Mononuclear cell (primary cell): ENCODE measurements around the gene SLC12A8. TPM values are rescaled to one million over a fixed set of nuclear protein-coding genes. Genes with fewer than 3 reads are reported as not detected.

ENCODE experiments used
- H3K27me3 ChIP-seq: 2 replicates; pipeline ENCODE4 v1.6.0; 2011; ENCODE audit warnings: low read length, control low read depth; ENCODE audit not compliant: insufficient read depth
- H3K4me1 ChIP-seq: 2 replicates; pipeline ENCODE4 v1.5.1; 2011; ENCODE audit warnings: mild to moderate bottlenecking, low read length, control low read depth; ENCODE audit not compliant: insufficient read depth
- H3K4me3 ChIP-seq: 2 replicates; pipeline ENCODE4 v1.5.1; 2011; ENCODE audit warnings: mild to moderate bottlenecking, low read length, moderate library complexity
- H3K9me3 ChIP-seq: 2 replicates; pipeline ENCODE4 v1.5.1; 2011; ENCODE audit warnings: low read depth, mild to moderate bottlenecking, control low read depth, low read length
- total RNA-seq: library from RNA; depleted of rRNA; stranded (reverse); fragments of >200 nt; gene quantifications from one replicate; pipeline ENCODE4 v1.2.3, GENCODE V29; 2012

Gene SLC12A8
- total RNA-seq, 1 donor = not detected

DNA sequence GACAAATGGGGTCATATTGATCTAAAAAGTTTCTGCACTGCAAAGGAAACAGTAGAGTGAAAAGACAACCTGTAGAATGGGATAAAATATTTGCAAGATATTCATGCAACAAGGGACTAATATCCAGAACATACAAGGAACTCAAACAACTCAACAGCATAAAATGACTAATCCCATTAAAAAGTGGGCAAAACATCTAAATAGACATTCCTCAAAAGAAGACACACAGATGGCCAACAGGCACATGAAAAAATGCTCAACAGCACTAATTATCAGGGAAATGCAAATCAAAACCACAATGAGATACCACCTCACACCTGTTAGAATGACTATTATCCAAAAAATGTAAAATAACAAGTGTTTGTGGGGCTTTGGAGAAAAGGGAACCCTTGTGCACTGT is 8.8 kb downstream of the SLC12A8 start:
- H3K4me1 ChIP-seq = no peaks in the 10 kb centered on the region
- H3K9me3 ChIP-seq = no peaks in the 10 kb centered on the region
- no peaks in the 10 kb centered on the region for H3K27me3 ChIP-seq
- H3K4me3 ChIP-seq = no peak overlapping the region

DNA sequence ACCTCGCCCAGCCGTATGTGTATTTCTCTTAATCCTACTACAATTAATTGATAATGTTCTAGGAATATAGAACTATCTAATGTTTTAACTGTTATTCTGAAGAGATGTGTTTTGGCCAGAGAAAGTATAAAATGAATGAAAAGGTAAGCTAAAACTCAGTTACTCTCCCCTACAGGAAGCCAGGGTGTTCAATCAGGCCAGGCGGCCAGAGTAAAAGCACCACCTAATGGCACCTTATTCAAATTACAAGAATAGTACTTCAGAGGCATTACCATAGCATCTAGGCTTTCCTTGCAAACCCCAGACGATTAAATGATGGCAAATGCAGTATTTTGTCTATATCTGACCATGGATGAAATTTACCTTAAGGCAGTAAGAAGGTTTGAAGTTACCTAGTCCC is 10.4 kb downstream of the SLC12A8 start:
- H3K4me3 ChIP-seq = no peak overlapping the region
- no peaks in the 10 kb centered on the region for H3K27me3 ChIP-seq
- no peaks in the 10 kb centered on the region for H3K4me1 ChIP-seq
- no peaks in the 10 kb centered on the region for H3K9me3 ChIP-seq

DNA sequence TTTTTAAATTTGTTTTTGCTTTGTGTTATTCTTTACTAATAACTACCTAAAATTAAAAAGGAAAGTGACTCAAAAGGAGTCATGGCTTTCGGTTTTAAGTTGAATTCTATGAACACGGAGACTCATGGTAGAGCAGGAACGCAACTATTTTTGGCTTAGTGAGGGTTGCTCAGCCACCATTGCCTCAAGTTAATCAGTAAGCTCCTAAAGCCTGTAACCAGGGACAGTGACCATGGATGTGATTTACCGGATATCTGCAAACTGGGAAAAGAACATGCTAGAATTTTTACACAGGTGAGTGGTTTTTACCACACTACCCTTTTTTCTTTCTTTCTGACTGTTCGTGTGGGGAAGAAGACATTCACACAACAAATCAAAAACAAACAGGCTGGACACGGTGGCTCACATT is 11.8 kb downstream of the SLC12A8 start:
- H3K4me3 ChIP-seq = no peak overlapping the region
- no peaks in the 10 kb centered on the region for H3K4me1 ChIP-seq
- H3K27me3 ChIP-seq = no peaks in the 10 kb centered on the region
- no peaks in the 10 kb centered on the region for H3K9me3 ChIP-seq

DNA sequence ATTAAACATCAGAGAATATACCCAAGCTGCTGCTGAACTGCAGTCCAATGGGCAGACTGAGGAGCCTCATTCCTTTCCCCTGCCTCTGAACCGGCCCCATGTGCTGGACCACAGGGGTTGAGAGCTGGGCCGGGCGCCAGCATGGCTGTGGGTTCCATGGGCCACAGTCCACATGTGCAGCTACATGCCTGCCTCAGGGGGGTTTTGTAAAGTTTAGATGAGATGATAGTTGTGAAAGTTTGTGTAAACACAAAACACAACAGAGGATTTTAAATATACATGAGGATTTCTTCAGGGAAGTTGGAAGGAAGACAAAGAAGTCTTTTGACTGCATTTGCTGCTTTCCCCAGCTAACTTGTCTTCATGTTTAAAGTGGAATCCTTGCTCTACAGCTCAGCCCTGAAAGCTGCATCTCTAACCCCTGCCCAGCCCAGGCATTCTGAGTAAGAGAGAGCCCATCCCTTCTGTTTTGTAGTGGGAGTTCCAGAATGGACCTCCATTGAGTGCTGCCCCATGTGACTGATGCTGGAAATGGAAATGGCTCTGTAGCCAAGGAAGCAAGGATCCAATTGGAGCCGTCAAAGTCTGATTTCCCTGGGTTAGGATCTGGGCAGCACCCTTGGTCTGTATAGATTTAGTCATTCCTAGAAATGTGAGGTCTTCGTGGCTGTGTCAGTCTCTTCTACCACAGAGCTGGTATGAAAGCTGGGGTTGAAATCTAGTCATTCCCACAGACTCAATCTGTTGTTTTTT is 17.5 kb downstream of the SLC12A8 start:
- H3K27me3 ChIP-seq = no peaks in the 10 kb centered on the region
- H3K4me3 ChIP-seq = no peak overlapping the region
- H3K9me3 ChIP-seq = no peaks in the 10 kb centered on the region
- no peaks in the 10 kb centered on the region for H3K4me1 ChIP-seq

DNA sequence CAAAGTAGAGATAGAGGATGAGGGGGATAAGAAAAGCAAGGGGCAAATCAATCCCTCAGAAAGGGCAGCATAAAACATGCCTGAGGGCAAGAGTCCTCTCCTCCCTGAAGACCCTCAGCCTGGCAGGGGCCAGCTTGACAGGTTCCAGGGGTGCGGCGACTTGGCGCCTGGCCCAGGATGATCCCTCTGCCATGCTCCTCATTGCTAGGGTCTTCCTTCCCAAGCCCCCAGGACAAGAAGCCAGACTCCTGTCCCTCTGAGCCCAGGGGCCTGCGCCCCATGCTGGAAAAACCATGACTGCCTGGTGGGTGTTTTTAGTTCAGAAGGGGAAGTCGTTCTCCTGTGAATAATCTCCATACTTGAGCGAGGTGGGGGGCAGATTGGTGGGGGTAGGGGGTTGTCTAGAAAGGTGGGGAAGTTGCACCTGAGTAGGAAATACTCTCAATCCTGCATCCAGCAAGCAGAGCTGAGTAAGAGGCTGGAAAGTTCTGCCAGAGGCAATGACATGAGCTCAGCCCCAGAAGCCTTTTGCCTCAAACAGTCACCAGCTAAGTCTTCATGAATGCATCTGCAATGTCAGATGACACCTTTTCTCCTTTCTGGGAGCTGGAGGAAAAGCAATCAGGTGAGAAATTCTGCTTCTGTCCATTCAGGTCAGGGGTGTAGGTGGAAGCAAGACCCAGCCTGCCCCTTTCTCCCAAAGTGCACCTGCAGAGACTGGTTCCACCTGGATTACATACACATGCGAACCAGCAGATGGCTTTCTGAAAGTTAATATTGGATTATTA is 18.3 kb downstream of the SLC12A8 start:
- no peaks in the 10 kb centered on the region for H3K27me3 ChIP-seq
- H3K4me3 ChIP-seq = no peak overlapping the region
- H3K4me1 ChIP-seq = no peaks in the 10 kb centered on the region
- H3K9me3 ChIP-seq = no peaks in the 10 kb centered on the region

DNA sequence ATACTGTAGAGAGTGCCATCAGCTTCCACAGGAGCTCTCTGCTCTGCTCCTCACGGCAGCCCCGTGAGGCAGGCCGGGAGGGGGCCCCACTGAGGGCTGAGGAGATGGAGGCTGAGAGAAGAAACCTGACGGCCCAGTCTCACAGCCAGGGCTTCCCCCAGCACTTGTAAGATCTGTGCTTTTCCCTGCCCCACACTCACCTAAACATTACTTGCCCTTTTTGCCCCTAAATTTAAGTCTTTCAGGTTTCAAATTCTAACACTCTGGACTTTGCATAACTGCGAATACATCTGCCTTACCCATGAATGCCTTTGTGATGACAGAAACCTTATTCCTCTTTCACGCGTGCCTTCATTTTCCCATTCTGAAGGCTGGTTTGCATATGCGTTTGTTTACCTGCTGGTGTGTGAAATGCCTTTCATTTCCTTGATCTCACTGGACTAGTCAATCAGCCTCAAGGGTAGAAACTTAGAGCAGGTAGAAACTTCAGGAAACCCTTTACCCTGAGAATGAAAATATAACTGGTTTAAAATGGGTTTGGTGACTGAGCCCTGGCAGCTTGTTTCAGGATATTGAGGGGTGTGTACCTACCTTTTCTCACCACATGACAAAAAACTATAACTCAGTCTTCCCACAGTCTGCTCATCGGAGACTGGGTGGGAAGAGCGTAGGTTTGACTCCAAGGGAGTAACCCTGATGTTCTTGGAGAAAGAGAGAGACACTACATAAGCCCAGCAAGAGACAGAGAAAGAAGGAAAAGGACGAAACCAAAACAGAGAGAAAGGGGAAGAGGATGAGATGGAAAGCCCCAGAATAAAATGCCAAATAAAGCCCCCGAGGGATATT is 20.1 kb downstream of the SLC12A8 start:
- H3K27me3 ChIP-seq = no peaks in the 10 kb centered on the region
- H3K9me3 ChIP-seq = no peaks in the 10 kb centered on the region
- no peaks in the 10 kb centered on the region for H3K4me1 ChIP-seq
- H3K4me3 ChIP-seq = no peak overlapping the region

DNA sequence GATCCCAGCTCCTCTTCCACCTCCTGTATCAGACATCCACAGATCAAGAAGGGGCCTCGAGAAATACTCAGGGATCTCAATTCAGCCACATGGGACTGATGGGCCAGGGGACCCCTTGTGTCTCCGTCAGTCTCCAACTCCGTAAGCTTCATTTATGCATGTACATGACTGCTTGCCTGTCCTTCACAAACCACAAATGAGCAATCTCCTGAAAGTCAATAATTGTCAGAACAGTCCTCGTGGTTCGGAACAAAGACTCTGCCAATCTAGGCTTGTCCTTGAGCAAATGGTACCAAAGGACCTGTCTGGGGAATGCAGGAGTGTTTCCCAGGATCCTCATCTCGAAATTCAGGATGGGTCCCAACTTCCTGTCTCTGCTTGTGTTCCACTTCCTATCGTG is 20.8 kb downstream of the SLC12A8 start:
- no peak overlapping the region for H3K4me3 ChIP-seq
- H3K4me1 ChIP-seq = no peaks in the 10 kb centered on the region
- H3K27me3 ChIP-seq = no peaks in the 10 kb centered on the region

DNA sequence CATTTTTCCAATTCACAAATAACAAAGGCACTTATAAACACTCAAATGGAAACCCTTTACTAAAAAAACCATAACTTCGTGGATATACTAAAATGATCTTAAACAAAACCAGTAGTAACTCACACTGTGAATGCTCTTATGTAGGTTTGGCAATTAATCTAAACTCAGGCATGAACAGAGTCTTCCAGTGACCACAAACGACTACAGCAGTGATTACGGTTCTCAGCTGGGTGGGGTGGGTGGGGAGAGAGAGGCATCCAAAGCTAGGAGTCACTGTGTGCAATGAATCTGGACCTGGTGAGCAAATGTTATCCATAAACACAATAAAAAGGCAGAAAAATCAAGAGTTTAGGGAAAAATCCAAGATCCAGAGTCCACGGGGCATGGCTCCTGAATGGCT is 21.3 kb downstream of the SLC12A8 start:
- Histone ChIP-seq H3K4me1 (no peaks in the 10 kb centered on the region), H3K27me3 (no peaks in the 10 kb centered on the region), H3K4me3 (no peak overlapping the region), H3K9me3 (no peaks in the 10 kb centered on the region)

More for the DNA sequence above, 20.8 kb downstream of the SLC12A8 start:
- H3K9me3 ChIP-seq = no peaks in the 10 kb centered on the region

DNA sequence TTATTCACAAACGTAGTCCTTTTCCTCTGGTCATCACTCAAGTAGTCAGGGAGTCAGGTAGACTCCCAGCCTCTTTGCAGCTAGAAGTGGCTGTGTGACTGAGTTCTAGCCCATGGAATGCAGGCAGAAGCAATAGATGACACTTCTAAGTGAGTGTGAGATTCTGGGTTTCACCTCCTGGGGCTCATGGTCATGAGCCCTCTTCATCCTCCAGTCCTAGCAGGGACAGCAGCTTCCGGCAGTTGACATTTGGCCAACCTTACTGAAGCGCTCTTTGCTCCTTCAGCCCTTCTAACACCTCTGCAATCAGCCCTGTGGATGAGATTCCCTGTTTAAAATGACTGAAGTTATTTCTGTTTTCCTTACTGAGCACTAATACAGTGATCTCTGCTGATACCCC is 21.8 kb downstream of the SLC12A8 start:
- Histone ChIP-seq H3K27me3 (no peaks in the 10 kb centered on the region), H3K4me1 (no peaks in the 10 kb centered on the region), H3K9me3 (no peaks in the 10 kb centered on the region), H3K4me3 (no peak overlapping the region)

DNA sequence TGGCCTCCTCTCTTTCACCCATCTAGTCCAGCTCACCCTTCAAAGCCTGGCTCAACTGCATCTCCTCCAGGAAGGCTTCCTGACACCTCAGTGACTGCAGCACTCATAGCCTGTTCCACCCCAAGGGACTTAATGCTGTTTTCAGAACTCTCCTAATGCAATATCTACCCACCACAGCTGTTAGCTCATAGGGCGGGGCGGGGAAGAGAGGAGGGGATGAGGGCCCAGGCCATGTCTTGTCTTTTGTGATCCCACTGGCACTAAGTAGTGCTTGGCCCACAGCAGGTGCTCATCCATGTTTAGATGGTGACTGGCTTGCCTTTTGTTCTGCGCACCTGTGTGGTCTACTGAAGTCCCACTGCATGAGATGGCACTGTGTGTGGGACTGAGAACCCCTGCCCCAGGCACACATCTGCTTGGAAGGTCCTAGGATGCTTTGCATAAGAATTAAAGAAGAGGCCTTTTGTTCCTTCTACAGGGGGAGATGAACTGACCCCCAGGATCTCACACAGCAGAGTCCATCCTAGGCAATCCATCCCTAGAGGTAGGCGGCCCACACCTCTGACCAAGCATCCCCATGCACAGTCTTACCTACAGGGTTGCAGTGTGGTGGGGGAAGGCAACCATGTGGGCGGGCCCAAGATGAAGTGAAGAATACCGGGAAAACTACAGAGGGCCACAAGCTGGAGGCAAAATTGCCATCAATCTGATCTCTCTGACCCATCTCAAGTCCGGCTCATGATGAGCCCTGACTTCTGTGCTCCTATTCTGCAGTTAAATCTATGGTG is 23.0 kb downstream of the SLC12A8 start:
- no peaks in the 10 kb centered on the region for H3K4me1 ChIP-seq
- no peak overlapping the region for H3K4me3 ChIP-seq
- no peaks in the 10 kb centered on the region for H3K9me3 ChIP-seq
- H3K27me3 ChIP-seq = no peaks in the 10 kb centered on the region

DNA sequence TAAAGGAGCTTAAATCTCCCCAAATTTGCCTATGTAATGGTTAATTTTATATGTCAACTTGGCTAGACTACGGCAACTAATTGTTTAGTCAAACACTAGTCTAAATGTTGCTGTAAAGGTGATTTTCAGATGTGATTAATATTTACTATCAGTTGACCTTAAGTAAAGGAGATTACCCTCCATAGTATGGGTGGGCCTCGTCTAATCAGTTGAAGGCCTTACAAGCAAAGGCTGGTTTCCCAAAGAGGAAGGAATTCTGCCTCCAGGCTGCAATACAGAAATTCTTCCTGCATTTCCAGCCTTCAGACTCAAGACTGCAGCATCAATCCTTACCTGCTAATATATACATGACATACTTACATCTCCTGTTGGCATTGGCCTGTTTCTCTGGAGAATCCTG is 23.6 kb downstream of the SLC12A8 start:
- no peaks in the 10 kb centered on the region for H3K9me3 ChIP-seq
- H3K4me1 ChIP-seq = no peaks in the 10 kb centered on the region
- no peaks in the 10 kb centered on the region for H3K27me3 ChIP-seq
- no peak overlapping the region for H3K4me3 ChIP-seq

DNA sequence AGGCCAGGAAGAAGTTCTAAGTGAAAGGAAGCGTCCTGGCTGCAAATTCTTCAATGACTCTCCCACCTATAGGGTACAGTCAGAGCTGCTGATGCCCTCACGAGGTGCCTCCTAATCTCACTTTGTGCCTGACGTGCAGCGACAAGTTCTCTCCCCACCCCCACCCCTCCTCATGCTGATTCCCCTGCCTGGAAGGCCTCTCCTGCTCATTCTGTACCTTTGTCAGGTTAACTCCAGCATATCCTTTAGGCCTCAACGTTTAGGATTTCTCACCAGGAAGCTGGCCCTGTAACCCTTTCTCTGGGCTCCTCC is 25.0 kb downstream of the SLC12A8 start:
- H3K4me3 ChIP-seq = no peak overlapping the region
- H3K9me3 ChIP-seq = no peaks in the 10 kb centered on the region
- H3K4me1 ChIP-seq = no peaks in the 10 kb centered on the region

DNA sequence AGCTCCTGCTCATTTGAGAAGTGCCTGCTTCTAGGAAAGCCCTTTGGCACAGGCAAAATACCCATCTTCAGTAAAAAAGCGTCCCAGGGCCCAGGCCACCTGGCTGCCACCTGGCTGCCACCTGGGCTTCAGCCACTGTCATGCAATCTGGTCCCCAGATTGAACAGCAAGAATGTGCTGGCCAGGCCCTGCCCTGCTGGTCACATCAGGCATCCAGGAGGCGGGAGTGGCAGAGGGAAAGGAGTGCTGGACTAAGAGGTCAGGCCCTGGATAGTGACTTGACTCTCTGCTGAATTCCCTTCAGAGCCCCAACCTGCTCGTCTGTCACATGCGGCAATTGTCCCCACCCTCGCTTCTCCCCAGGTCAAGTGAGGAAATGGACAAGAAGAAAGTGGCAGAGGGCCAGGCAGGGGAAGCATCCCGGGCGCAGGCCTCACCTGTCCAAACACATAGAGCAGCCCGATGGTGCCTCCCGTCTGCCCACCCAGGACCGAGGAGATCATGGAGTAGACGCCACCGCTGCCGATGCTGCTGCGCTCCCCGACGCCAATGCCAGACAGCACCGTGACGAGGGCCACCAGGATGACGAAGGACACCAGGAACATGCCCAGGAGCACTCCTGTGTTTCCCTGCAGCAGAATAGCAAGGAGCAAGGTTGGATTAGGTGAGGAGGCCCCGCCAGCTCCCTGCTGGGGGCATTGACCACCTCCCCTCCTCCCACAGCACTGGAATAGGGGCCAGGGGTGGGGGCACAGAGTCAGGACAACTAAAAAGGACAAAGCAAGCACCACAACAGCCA is 25.5 kb downstream of the SLC12A8 start:
- Histone ChIP-seq H3K4me3 (no peak overlapping the region), H3K9me3 (no peaks in the 10 kb centered on the region), H3K4me1 (no peaks in the 10 kb centered on the region), H3K27me3 (no peaks in the 10 kb centered on the region)

More for the DNA sequence above, 25.0 kb downstream of the SLC12A8 start:
- no peaks in the 10 kb centered on the region for H3K27me3 ChIP-seq

DNA sequence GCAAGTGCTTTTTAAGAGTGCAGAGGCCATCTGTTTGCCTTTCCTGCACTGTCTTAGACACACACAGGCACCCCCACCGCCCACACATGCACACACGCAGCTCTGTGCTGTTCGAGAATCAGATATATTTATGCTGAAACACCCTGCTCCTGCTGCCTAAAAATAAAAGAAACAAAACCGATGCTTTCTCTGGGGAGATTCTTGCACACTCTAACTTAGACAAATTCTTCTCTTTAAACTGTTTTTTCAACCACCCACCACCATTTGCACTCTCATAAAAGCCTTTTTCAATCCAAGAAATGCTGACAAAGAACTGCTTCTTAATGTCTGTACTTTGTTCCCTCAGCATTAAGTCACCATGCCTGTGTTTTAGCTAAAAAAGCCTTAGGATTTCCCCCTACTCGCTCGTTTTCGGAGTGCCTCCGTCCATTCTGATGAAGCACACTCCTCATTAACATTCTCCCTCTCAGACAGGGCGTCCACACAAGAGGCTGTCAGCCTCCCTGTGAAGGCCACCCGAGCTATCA is 26.2 kb downstream of the SLC12A8 start:
- H3K4me3 ChIP-seq = no peak overlapping the region
- H3K4me1 ChIP-seq = no peaks in the 10 kb centered on the region
- no peaks in the 10 kb centered on the region for H3K27me3 ChIP-seq
- no peaks in the 10 kb centered on the region for H3K9me3 ChIP-seq
